NCI-H2029 (cell line): ENCODE results near the gene DSCAM.

ENCODE experiments used
- DNase-seq: peaks from one replicate; lab custom pipeline; 2025; lab: John Stamatoyannopoulos, UW

DSCAM gene

DNA sequence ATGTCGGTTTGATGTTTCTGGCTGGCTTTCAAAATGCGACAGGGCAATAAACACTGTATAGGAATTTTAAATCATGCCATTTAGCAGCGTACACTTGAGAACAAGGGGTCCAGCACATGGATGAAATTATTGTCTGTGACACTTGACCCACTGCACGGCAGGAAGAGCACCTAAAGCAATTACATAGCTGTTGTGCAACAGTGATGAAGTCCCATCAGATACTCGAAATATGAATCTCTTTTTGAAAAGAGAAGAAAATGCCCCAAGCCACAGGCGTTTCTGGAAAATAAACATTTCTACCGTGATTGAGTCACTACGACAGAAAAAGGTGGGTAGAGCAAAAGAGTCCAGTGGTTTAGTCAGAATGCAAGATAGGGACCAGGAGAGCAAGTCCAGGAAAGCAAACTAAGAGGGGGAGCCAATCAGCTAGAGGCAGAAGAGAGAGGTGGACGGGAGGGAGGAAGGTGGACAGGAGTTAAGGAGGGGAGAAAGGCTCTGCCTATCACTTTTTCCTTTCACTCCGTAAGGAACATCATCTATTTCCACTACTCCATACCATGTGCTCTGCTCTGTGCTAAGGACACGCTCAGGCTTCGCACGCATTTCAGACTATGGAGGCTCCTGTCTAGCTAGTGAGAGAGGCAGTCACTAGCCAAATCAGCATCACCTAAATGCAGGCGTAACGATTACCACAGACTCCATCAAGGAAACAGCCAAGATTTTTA, 6.4 kb downstream of the DSCAM start:
- no peak for DNase-seq

DNA sequence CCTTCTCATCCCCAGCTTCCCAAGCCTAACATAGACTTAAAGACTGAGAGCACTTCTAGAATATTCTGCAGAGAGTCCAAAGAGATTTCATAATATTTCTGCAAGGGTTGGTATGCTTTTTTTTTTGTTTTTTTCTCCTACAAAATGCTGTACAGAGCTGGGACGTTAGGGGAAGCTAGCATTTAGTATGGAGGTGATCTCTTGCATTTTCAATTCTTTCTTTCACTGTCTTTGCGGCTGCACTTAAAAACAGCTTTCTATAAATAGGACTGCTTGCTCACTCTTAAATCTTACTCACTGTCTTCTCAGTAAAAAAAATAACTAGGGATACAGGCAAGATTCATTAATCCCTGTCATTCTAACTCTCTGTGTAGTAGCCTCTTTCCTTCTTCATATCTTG, 7.4 kb downstream of the DSCAM start:
- no peak for DNase-seq

DNA sequence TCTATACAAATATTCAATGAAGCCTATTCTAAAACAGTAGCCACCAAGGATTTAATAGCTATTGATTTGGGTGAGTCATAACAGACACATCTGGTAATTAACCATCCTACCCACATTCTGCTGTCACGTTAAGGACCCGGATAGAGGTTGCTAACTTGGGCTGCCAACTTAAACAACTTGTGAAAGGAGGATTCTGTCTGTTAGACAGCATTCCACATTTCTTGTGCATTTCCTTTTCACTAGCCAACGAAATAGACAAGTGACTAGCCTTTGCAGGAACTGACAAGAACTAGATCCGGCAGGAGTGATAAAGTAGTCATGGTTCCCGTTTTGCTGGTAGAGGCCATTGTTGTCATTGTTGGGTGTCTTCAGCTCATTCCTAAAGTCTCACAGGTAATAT, 9.5 kb downstream of the DSCAM start:
- DNase-seq: no peak

DNA sequence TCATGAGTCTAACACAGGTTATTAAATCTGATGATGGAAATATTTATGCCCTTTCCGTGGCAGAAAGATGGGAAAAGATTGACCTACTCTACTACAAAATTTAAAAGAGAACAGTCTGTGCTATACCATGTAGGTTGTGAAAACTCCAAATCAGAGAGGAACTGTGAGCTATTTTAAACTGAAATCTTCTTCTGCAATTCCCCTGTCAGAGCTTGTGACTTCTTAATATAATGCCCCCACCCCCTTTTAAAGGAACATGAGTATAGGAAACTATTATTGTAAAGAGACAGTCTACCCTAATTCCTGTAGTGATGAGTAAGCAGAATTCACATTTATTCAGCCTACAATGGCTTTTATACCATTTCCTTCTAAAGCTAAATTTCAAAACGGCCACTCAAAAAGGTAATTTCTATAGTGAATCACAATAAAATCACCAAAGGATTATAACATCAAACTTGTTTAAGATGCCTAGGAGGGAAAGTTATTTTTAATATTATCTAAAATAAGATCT, 11.7 kb downstream of the DSCAM start:
- DNase-seq: no peak

DNA sequence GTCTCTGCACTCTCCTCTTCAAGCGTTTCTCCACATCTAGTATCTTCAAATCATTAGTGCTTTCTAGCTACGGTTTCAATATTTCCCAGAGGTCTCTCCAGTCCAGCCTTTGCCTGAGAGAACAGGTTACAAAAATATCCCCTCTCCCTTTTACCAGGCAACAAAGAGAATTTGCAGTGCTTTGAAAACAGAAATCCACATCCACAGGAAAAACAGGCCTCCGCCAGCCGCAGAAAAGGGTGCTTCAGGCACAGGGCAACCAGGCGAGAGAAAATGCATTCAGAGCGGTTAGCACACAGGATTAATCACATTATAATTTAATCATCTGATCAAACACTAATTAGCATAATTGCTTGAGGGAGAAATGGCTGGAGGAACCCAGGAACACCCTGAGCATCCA, 13.8 kb downstream of the DSCAM start:
- DNase-seq: no peak

DNA sequence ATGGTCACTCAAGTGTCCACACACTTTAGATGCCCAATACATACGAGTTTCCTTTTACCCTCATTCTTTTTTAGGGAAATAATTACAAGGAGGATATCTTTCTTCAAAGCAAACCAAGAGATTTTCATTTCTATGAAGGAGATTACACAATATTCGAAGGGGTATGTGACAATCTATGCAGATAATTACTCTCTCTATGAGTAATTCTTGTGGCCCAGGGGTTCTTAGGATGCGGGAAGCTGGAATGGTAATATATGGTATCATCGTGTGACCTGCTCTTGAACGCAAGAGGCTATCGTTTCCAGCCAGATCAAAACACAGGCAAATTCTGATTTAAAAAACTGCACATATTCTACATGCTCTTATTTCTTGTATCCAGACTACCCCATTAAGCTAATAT, 14.6 kb downstream of the DSCAM start:
- no peak for DNase-seq

DNA sequence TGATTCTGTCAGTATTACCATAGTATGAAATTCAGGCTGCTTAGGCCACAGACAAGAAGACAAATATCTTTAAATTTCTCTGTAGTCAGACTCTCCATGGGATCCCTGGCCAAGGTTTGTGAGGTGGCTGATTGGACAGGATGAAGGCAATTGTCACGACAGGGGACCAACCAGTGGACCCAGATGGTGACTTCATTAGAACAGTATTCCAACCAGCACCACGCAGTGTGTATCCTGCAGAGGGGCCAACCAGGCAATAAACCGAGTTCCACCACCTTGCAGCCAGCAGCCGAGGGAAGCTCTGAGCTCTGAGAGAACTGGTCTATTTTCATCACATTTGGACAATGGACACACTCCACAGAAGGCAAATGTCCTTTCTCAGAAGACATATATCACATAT, 16.1 kb downstream of the DSCAM start:
- DNase-seq: no peak

DNA sequence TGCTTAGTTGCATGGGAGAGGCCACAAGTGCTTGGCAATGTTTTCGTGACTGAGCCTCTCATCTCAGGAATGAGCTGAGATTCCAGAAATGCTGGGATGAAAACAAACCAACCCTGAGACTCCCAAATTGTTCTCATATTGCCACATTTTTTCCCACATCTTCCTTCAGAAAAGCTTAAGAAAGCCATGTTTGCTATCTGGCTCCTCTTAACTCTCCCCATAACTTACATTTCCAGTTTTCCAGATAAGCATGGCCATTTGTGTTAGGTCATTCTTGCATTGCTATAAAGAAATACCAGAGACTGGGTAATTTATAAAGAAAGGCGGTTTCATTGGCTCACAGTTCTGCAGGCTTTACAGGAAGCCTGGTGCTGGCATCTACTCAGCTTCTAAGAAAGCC, 17.2 kb downstream of the DSCAM start:
- no peak for DNase-seq

DNA sequence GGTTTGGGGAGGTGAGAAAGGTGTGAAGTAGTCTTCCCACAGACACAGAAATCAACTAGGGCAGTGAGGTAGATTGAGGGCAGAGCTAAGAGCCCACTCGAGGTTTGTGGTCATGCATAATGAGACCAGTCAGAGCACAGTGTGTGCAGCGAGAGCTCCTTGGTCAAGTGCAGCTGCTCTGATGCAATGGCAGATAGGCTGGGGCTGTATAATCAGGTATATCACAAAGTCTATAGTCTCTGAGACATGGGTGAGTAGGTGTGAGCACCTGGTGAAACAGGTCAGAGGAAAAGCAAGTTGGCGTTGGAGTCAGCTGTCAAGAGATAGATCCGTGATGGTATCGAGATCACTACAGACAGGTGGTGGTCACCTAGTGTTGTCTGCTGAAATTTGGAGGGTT, 17.6 kb downstream of the DSCAM start:
- DNase-seq: no peak

DNA sequence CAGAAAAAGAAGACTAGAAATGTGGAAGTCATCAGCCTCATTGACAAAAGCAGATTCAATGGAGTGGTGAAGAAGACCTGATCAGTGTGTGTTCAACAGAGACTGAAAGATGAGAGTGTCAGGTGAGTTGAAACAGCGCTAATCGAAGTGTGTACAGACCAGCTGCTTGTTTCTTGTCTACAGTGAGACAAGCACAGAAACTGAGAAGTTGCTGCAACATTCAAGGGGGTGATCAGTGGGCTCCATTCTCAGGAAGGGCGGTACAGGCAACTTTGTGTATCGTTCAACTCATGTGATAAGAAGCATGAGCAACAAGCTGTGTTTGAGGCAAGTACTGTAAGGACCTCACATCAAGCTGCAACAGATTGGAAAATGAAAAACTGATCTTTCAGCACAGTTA, 19.4 kb downstream of the DSCAM start:
- no peak for DNase-seq

DNA sequence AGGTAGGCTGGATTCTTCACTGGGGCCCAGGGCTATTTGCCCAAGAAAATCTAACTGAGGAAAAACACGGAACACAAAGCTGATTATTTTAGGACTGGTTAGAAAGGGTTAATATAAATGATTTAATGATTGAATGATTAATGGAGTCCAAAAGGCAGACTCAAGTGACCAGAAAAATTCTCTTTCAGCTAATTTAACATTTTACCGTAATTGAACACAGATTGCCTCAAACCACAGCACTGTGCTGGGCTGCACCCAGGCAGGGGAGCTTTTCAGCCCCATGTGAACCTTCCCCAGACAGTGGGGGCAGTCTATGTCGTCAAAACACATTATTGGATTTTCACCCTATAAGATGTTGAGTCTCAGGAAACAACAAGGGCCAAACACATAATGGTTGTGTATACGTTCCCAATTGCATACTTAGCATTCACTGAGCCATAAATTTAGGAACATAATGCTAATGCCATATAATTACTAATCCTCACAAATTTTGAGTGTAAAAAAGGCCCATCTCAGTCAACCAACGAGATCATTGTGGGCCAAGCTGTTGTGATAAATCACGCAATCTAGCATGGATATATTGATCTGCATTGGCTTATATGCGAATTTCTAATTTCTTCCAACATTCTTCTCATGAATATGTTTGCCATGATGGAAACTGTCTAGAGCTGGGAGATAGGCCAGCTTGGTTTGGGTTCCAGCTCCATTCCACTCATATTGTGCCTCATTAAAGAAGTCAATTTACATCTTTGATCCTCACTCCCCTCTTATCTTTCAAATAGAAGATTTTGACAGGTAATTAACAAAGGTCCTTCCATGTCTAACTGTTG, 27.7 kb downstream of the DSCAM start:
- DNase-seq: no peak

DNA sequence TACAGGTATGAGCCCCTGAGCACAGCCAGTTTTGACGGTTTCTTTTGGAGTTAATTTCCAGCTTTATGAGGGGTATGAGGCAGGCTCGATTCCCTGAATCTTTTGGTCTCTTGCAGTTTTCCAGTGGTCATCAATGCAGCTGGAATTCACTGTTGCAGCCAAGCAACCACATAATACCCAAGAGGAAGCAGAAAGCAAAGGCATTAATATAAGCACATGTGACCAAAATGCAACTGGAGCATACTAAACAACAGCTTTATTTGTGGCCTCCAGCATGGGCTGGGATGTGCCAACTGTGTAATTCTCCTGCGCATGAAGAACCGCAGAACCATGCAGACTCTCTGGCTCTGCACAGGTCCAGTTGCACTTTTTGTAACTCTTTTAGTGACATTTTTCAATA, 33.0 kb downstream of the DSCAM start:
- no peak for DNase-seq

DNA sequence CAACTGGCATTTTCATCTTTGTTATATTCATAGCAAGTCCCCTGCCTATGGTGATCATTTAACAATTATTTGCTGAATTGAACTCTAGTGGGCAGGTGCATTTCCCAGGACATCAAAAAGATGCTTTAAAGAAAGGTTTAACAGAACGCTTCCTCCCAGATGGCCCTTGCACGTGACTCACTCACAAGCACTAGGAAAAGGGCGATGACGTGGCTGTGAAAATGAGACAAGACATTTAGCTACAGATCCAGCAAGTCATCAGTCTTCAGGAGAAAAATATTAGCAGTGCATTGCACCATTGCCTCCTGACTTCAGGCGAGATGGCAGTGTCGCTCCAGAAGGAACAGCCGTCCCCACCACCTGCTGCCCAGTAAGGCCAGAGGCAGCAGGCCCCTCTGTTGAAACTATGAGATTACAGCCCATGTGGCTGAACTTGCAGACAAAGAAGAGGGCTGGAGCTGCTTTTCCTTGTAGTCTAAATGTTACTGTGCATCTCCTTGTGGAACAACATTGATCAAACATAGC, 37.2 kb downstream of the DSCAM start:
- DNase-seq: no peak

DNA sequence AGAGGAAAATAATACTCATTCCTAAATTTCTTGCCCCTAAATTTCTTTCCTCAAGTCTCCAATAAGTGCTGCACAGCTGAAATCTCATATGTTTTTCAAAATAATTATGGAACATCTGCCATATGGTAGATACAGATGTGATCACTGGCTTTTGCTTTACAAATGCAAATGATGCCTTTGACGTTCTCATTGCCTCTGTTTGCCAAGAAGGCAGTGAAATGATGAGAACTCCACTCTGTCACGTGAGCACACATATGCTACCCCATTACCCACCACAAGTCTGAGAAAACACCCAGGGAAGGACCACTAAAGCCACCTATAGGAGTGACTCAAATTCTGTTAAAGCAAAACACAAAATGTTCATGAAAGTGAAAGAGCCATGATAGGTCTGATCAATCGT, 43.9 kb downstream of the DSCAM start:
- no peak for DNase-seq

DNA sequence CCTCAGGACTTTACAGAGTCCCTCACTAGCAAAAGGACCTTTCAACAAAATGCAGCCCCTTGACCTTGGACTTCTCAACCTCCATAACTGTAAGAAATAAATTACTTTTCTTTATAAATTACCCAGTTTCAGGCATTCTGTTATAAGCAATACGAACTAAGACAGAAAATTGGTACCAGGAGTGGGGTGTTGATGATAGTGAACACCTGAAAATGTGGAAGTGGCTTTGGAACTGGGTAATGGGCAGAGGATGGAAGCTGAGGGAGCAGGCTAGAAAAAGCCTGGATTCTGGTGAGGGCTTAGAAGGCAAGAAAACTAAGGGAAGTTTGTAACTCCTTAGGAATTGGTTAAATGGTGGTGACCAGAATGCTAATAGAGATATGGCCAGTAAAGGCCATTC, 46.8 kb downstream of the DSCAM start:
- DNase-seq: no peak

DNA sequence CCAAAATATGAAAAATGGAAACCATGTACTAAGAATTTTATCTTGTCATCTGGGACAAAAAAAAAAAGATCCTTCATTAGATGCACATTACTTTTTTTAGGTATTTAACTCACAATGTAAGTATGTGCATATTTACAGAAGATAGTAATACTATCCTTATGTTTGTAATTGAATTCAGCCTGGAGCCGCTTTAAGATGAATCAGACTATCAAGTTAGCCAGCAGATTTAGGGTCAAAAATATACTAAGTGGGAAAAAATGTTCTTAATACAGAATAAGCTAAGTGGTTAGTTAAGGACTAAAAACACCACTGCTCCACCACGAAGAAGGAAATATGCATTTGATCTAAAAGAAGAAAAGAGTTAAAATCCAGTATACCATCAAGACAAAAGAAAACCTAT, 49.1 kb downstream of the DSCAM start:
- no peak for DNase-seq

DNA sequence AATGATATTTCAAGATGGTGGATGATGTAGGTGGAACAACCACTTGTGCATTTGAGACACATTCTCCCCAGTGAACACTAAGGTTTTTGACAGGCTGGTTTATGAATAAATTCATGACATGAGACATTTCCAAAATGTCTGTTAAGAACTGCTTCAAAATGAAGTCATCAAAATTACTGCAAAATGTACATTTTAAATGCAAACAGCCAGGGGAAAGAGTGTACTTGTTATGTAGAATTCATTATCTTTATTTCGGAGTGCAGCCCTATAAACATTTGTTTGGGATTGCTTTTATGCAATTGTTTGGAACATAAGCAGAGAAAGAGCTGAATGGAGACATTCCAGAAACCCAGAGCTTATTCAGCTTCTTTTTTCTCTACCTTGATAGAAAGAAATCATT, 49.5 kb downstream of the DSCAM start:
- DNase-seq: no peak

DNA sequence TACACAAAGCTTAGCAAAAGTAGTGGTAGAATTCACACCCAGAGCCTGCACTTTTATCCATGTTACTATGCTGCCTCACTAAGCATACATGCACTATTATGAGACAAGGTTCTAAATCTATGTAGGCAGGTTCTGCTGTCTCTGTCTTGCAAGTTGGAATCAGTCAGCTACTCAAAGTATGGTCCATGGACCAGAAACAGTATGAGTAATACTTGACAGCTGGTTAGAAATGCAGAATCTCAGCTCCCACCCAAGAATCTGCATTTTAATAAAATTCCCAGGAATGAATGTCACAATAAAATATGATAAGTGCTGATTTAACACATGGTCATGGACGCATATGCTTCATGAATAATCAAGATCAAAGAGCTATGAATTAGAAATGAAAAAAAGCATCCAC, 50.5 kb downstream of the DSCAM start:
- no peak for DNase-seq

DNA sequence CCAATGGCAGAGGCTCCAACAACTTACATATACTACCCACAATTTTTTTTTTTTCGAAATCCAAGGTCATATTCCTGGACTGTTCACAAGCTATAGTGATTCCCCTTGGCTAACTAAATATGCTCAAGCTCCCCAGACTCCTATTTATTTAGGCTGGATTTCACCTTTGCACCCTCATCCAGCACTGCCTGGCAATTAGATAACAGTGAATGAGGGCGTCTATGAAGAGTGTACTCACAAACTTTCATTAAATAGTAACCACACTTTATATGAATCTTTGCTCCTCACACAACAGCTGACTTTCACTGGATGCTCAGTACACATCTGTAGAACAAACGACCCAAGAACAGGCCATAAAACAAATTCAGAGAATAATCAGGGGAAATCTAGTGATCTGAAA, 51.6 kb downstream of the DSCAM start:
- no peak for DNase-seq

DNA sequence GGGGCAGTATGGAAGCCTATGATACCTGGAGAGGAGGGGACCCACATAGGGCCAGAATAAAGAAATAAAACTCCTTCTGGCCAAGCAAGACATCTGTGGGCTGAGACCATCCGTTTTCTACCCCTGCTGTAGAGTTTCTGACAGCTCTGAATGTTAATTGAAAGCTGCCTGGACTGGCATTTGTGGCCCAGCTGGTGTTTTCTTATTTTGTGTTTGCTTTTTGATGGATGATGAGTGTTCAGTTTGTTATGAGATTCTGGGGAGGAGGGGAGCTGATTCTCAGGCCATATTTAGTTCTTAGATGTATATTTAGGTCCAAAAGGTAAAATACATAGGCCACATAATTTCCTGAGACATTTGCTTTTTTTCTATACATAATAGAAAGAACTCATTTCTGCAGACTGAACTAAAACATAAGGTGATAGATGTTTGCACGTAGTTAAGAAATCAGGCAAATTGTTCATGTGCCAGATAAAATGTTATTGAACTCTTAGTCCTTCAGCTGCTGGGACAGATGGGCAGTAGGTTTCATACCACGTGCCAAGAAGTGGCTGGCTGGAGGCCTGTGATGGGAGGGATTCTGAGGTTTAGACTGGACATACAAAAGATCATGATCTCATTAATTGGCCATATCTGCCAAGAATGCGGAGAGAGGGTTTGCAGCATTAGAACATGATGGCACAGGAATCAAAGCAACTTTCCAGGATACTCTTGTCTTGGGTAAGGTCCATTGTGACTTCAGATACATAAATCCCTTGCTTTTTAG, 54.1 kb downstream of the DSCAM start:
- DNase-seq: no peak

DNA sequence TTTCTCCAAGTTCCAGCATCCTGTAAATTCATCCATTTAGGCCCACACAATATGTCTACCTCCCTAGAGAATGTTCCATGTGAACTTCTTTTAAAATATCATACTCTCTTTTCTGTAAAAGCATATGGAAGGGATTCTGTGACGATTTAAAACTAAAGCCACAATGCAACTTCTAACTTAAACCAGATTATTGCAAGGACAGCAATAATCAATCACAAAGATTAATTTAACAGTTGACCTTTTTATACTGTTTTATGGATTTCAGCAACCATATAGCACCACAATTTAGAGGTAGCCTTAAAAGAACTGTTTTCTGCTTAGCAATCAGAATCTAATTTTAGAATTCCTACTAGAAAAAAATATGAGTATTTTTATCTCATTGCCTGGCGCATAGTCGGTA, 58.3 kb downstream of the DSCAM start:
- no peak for DNase-seq

DNA sequence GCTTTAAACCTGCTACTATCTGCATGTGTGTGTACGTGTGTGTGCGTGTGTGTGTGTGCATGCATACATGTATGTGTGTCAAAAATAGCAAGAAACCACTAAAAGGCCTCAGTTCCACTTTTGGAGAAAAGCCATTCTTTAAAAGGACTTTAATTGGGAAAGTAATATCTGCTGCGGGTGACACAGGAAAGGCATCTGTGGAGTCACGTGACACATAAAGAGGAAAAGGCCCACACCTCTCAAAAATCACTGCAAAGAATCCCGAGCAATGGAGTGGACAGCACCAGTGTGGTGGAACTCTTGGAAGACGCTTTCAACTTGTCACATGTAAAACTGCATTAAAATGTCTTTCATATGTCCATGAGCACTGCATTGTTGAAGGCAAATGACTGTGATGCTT, 63.6 kb downstream of the DSCAM start:
- no peak for DNase-seq
